HepG2 (cell line): Measurements from ENCODE around the gene COG8. TPM values are rescaled to one million over a fixed set of nuclear protein-coding genes. Genes with fewer than 3 reads are reported as not detected.

Experiments
- AGO1 ChIP-seq: fragments of 200-400 bp; formaldehyde crosslinking; IDR thresholded peaks from 2 replicates; pipeline ENCODE4 v1.6.1; 2017; ENCODE audit warnings: mild to moderate bottlenecking, low read depth, low read length, moderate library complexity; ENCODE audit not compliant: poor library complexity, severe bottlenecking
- EED ChIP-seq: sonication (generic); formaldehyde crosslinking; IDR thresholded peaks from 2 replicates; pipeline ENCODE4 v1.5.0; 2020; ENCODE audit warnings: mild to moderate bottlenecking, missing genetic modification reagents
- NFE2 ChIP-seq: sonication (generic); formaldehyde crosslinking; IDR thresholded peaks from 2 replicates; pipeline ENCODE4 v1.4.0; 2020; ENCODE audit warnings: missing genetic modification reagents
- TEAD2 ChIP-seq: sonication (generic); formaldehyde crosslinking; IDR thresholded peaks from 2 replicates; pipeline ENCODE4 v1.9.0; 2021; ENCODE audit warnings: missing genetic modification reagents
- XRCC5 ChIP-seq: fragments of 200-400 bp; formaldehyde crosslinking; optimal IDR thresholded peaks from 2 replicates; pipeline ENCODE3; 2017; ENCODE audit warnings: mild to moderate bottlenecking, low read length
- ZNF207 ChIP-seq: fragments of 450-650 bp; IDR thresholded peaks from 2 replicates; pipeline ENCODE4 v1.6.1; 2016; ENCODE audit warnings: antibody characterized with exemption, borderline replicate concordance
- ZNF563 ChIP-seq: sonication (generic); formaldehyde crosslinking; IDR thresholded peaks from 2 replicates; pipeline ENCODE4 v1.8.0; 2022; ENCODE audit warnings: mild to moderate bottlenecking, moderate library complexity, missing genetic modification reagents
- ZNF564 ChIP-seq: sonication (generic); formaldehyde crosslinking; IDR thresholded peaks from 2 replicates; pipeline ENCODE4 v1.8.1; 2023; ENCODE audit warnings: mild to moderate bottlenecking, missing genetic modification reagents
- ZNF616 ChIP-seq: sonication (generic); formaldehyde crosslinking; IDR thresholded peaks from 2 replicates; pipeline ENCODE4 v1.5.0; 2020; ENCODE audit warnings: low read depth, mild to moderate bottlenecking, missing genetic modification reagents
- ZNF724P ChIP-seq: sonication (generic); formaldehyde crosslinking; IDR thresholded peaks from 2 replicates; pipeline ENCODE4 v1.8.0; 2022; ENCODE audit warnings: missing genetic modification reagents, borderline replicate concordance
- polyA plus RNA-seq, 8 experiments: library from polyadenylated mRNA; depleted of rRNA in 3 of 8; stranded (reverse) in 7 of 8; unstranded in 1 of 8; fragments of >200 nt; fragmentation: Illumina TruSeq in 4 of 8; extraction: Trizol in 4 of 8; gene quantifications; 2 replicates each; pipeline versions ENCODE4 v1.2.1 to v1.2.3, GENCODE V29; 2011 to 2016; ENCODE audit warnings: low read depth in 4 of 8, missing spikeins in 1 of 8, mixed read lengths in 1 of 8; ENCODE audit not compliant: insufficient read depth in 1 of 8
- total RNA-seq, 5 experiments: library from RNA; depleted of rRNA; stranded (reverse); fragments of >200 nt; fragmentation: Illumina TruSeq; extraction: Trizol; gene quantifications; 2 replicates each; pipeline ENCODE4 v1.2.3, GENCODE V29; 2016; ENCODE audit warnings: low read depth in 1 of 5
- TF ChIP-seq, protein P1 (sequence below): sonication (generic); formaldehyde crosslinking; IDR thresholded peaks from 2 replicates; pipeline ENCODE4 v1.4.0; 2020; ENCODE audit warnings: missing genetic modification reagents, low read depth, mild to moderate bottlenecking, borderline replicate concordance
- TF ChIP-seq, protein P2 (sequence below): sonication (generic); IDR thresholded peaks from 2 replicates; pipeline ENCODE4 v1.6.1; 2016; ENCODE audit warnings: low read depth, borderline replicate concordance
- TF ChIP-seq, protein P3 (sequence below): sonication (generic); formaldehyde crosslinking; IDR thresholded peaks from 2 replicates; pipeline ENCODE4 v1.8.0; 2022; ENCODE audit warnings: mild to moderate bottlenecking, missing genetic modification reagents; ENCODE audit not compliant: insufficient replicate concordance
- TF ChIP-seq, protein P4 (sequence below): sonication (generic); formaldehyde crosslinking; IDR thresholded peaks from 2 replicates; pipeline ENCODE4 v1.8.0; 2022; ENCODE audit warnings: mild to moderate bottlenecking, missing genetic modification reagents
- TF ChIP-seq, protein P5 (sequence below): sonication (generic); formaldehyde crosslinking; IDR thresholded peaks from 2 replicates; pipeline ENCODE4 v1.5.0; 2020; ENCODE audit warnings: missing genetic modification reagents
- TF ChIP-seq, protein P6 (sequence below): sonication (generic); formaldehyde crosslinking; IDR thresholded peaks from 2 replicates; pipeline ENCODE4 v1.8.0; 2022; ENCODE audit warnings: missing genetic modification reagents, mild to moderate bottlenecking, moderate library complexity, borderline replicate concordance
- TF ChIP-seq, protein P7 (sequence below): sonication (generic); formaldehyde crosslinking; IDR thresholded peaks from 2 replicates; pipeline ENCODE4 v1.4.0; 2020; ENCODE audit warnings: mild to moderate bottlenecking, missing genetic modification reagents
- TF ChIP-seq, protein P8 (sequence below): conservative IDR thresholded peaks from 2 replicates; pipeline ENCODE4 v1.6.1; 2018; ENCODE audit warnings: missing genetic modification reagents

Gene COG8
- total and polyA plus RNA-seq, 2 of the 13 experiments (the other 11 are each of a cell fraction or from before 2014, with no cell fraction given) = 45.5 to 52.1 TPM

DNA sequence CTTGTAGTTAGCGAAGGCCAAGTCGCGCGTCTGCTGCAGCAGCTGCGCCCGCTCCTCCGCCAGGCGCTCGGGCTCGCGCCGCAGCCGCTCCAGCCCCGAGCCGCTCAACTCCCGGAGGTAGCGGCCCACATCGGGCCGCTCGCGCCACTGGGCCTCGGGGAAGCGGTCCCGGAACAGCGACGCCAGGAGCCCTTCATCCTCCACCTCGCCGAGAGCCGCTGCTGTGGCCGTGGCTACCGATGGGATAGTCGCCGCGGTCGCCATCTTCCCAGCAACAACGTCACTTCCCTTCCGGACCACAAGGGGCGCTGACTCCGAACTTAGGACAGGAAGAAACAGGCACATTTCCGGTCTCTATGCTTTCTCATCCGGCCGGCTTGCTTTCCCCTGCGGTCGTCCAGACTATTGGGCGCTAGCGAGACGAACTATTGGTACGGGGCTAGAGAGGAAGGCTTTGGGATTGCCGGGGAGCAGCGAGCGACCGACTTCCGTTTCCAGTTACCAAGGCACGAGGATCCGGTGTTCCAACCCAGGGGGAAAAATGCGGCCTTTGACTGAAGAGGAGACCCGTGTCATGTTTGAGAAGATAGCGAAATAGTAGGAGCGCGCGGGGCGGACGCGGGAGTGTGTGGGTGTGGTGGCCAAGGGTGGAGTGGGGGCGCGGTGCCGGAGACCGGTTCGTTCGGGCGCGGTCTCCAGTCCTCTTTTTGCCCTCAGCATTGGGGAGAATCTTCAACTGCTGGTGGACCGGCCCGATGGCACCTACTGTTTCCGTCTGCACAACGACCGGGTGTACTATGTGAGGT is at the start of gene COG8, which contains the start of gene NIP7 (continued):
- TF ChIP-seq, protein P1, sequence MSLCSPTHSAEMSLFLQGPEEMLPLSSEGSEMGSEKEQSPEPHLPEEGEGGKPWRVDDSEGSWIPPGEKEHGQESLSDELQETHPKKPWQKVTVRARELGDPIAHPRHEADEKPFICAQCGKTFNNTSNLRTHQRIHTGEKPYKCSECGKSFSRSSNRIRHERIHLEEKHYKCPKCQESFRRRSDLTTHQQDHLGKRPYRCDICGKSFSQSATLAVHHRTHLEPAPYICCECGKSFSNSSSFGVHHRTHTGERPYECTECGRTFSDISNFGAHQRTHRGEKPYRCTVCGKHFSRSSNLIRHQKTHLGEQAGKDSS = peak; percentile 61; the same call in 1 of the 2 replicates
- TF ChIP-seq TEAD2 (CRISPR knock-in tag) = 0 out of 2 replicates have a peak, but pooled peaks have one; percentile 16
- TF ChIP-seq, protein P2, sequence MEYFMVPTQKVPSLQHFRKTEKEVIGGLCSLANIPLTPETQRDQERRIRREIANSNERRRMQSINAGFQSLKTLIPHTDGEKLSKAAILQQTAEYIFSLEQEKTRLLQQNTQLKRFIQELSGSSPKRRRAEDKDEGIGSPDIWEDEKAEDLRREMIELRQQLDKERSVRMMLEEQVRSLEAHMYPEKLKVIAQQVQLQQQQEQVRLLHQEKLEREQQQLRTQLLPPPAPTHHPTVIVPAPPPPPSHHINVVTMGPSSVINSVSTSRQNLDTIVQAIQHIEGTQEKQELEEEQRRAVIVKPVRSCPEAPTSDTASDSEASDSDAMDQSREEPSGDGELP = peak; percentile 23; the same call in 1 of the 2 replicates
- TF ChIP-seq, protein P3, sequence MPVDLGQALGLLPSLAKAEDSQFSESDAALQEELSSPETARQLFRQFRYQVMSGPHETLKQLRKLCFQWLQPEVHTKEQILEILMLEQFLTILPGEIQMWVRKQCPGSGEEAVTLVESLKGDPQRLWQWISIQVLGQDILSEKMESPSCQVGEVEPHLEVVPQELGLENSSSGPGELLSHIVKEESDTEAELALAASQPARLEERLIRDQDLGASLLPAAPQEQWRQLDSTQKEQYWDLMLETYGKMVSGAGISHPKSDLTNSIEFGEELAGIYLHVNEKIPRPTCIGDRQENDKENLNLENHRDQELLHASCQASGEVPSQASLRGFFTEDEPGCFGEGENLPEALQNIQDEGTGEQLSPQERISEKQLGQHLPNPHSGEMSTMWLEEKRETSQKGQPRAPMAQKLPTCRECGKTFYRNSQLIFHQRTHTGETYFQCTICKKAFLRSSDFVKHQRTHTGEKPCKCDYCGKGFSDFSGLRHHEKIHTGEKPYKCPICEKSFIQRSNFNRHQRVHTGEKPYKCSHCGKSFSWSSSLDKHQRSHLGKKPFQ (CRISPR knock-in tag) = peak; percentile 35
- 0 out of 2 replicates have a peak, but pooled peaks have one; percentile 20 for TF ChIP-seq ZNF616 (CRISPR knock-in tag)
- TF ChIP-seq NFE2 (CRISPR knock-in tag) = no peak
- 0 out of 2 replicates have a peak, but pooled peaks have one; percentile 22 for TF ChIP-seq ZNF564
- TF ChIP-seq, protein P4, sequence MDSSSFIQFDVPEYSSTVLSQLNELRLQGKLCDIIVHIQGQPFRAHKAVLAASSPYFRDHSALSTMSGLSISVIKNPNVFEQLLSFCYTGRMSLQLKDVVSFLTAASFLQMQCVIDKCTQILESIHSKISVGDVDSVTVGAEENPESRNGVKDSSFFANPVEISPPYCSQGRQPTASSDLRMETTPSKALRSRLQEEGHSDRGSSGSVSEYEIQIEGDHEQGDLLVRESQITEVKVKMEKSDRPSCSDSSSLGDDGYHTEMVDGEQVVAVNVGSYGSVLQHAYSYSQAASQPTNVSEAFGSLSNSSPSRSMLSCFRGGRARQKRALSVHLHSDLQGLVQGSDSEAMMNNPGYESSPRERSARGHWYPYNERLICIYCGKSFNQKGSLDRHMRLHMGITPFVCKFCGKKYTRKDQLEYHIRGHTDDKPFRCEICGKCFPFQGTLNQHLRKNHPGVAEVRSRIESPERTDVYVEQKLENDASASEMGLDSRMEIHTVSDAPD (CRISPR knock-in tag) = peak; percentile 89; the same call in 1 of the 2 replicates
- TF ChIP-seq ZNF563 (CRISPR knock-in tag) = peak; percentile 96
- TF ChIP-seq, protein P5, sequence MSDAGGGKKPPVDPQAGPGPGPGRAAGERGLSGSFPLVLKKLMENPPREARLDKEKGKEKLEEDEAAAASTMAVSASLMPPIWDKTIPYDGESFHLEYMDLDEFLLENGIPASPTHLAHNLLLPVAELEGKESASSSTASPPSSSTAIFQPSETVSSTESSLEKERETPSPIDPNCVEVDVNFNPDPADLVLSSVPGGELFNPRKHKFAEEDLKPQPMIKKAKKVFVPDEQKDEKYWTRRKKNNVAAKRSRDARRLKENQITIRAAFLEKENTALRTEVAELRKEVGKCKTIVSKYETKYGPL = peak; percentile 84
- no peak; the same call in 1 of the 2 replicates for TF ChIP-seq ZNF724P (CRISPR knock-in tag)
- TF ChIP-seq XRCC5 = peak; percentile 98
- TF ChIP-seq, protein P6, sequence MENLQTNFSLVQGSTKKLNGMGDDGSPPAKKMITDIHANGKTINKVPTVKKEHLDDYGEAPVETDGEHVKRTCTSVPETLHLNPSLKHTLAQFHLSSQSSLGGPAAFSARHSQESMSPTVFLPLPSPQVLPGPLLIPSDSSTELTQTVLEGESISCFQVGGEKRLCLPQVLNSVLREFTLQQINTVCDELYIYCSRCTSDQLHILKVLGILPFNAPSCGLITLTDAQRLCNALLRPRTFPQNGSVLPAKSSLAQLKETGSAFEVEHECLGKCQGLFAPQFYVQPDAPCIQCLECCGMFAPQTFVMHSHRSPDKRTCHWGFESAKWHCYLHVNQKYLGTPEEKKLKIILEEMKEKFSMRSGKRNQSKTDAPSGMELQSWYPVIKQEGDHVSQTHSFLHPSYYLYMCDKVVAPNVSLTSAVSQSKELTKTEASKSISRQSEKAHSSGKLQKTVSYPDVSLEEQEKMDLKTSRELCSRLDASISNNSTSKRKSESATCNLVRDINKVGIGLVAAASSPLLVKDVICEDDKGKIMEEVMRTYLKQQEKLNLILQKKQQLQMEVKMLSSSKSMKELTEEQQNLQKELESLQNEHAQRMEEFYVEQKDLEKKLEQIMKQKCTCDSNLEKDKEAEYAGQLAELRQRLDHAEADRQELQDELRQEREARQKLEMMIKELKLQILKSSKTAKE (CRISPR knock-in tag) = peak; percentile 66
- TF ChIP-seq, protein P7, sequence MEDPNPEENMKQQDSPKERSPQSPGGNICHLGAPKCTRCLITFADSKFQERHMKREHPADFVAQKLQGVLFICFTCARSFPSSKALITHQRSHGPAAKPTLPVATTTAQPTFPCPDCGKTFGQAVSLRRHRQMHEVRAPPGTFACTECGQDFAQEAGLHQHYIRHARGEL (CRISPR knock-in tag) = 0 out of 2 replicates have a peak, but pooled peaks have one; percentile 63
- TF ChIP-seq, protein P8, sequence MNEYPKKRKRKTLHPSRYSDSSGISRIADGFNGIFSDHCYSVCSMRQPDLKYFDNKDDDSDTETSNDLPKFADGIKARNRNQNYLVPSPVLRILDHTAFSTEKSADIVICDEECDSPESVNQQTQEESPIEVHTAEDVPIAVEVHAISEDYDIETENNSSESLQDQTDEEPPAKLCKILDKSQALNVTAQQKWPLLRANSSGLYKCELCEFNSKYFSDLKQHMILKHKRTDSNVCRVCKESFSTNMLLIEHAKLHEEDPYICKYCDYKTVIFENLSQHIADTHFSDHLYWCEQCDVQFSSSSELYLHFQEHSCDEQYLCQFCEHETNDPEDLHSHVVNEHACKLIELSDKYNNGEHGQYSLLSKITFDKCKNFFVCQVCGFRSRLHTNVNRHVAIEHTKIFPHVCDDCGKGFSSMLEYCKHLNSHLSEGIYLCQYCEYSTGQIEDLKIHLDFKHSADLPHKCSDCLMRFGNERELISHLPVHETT (CRISPR knock-in tag) = peak; percentile 87
- TF ChIP-seq AGO1 = peak; percentile 87
- no peak for TF ChIP-seq EED (CRISPR knock-in tag)
- no peak for TF ChIP-seq ZNF207
